K562 (cell line): ENCODE results near the gene LZTS2. TPM values are rescaled to one million over a fixed set of nuclear protein-coding genes. Genes with fewer than 3 reads are reported as not detected.

Experiments used
- ATAC-seq: fragments of 200-7000 bp; cut with Tn5 transposase; 3 replicates; pipeline ENCODE4 v1.9.1; 2020; ENCODE audit warnings: moderate library complexity
- BruUV-seq: library from RNA; stranded (reverse); fragments of 400-500 nt; replicated peaks from 2 replicates; lab custom pipeline; 2021; lab: Mats Ljungman, UMichigan
- CTCF ChIA-PET: fragments of 300-600 bp; formaldehyde crosslinking; extraction: SDS; loops from one replicate; lab custom pipeline; 2021; ENCODE audit warnings: low intra/inter-chr PET ratio; lab: Yijun Ruan, JAX
- POLR2A ChIA-PET: fragments of 300-600, 350-650 bp; sonication (Branson Sonifier 250); formaldehyde crosslinking; extraction: SDS; loops from one replicate; lab custom pipeline; 2021; ENCODE audit warnings: antibody characterized with exemption, inconsistent platforms; lab: Yijun Ruan, JAX
- DNase-seq, 4 experiments: peaks; one replicate each; pipeline versions ENCODE4 v3.0.0 to v3.0.0-alpha.2; 2011 to 2018; ENCODE audit warnings: low spot score in 3 of 4, mixed read lengths in 3 of 4; ENCODE audit errors: extremely low read depth in 1 of 4
- FAIRE-seq: peaks from 2 replicates; lab custom pipeline; 2011; peaks lifted over from hg19 to GRCh38; lab: Jason Lieb, UNC
- H2AFZ ChIP-seq: 2 replicates; pipeline ENCODE4 v1.6.0; 2011; ENCODE audit warnings: low read depth, low read length, control low read depth, inconsistent platforms
- H3K27ac ChIP-seq: fragments of 200-600 bp; 3 replicates; pipeline ENCODE4 v1.8.0; 2011; ENCODE audit warnings: low read depth, mild to moderate bottlenecking, control low read depth, inconsistent platforms, low read length, moderate library complexity, mixed read lengths; ENCODE audit errors: extremely low read depth
- H3K27me3 ChIP-seq, 2 experiments: fragments of 300-600 bp in 1 of 2; 2 replicates in 1 of 2; 3 replicates in 1 of 2; pipeline versions ENCODE4 v1.6.0 to v1.8.0; 2011; ENCODE audit warnings: inconsistent platforms in 2 of 2, low read length in 2 of 2, mild to moderate bottlenecking in 1 of 2, mixed read lengths in 1 of 2, moderate library complexity in 1 of 2; ENCODE audit not compliant: control insufficient read depth in 2 of 2, insufficient read depth in 2 of 2
- H3K36me3 ChIP-seq: fragments of 300-600 bp; 3 replicates; pipeline ENCODE4 v1.8.0; 2011; ENCODE audit warnings: mild to moderate bottlenecking, low read length, inconsistent platforms; ENCODE audit not compliant: control insufficient read depth, insufficient read depth
- H3K4me1 ChIP-seq, 2 experiments: fragments of 200-600 bp in 1 of 2; replicated peaks in 1 of 2; 2 replicates in 1 of 2; 3 replicates in 1 of 2; pipeline versions ENCODE4 v1.5.1 to v1.8.0; 2011; ENCODE audit warnings: inconsistent platforms in 2 of 2, low read length in 2 of 2, mild to moderate bottlenecking in 1 of 2, mixed read lengths in 1 of 2, moderate library complexity in 1 of 2; ENCODE audit not compliant: control insufficient read depth in 2 of 2, insufficient read depth in 2 of 2
- H3K4me2 ChIP-seq: 2 replicates; pipeline ENCODE4 v1.6.1; 2011; ENCODE audit warnings: low read length, control low read depth, inconsistent platforms, mixed read lengths; ENCODE audit not compliant: insufficient read depth
- H3K4me3 ChIP-seq: fragments of 200-600 bp; sonication (generic), shearing (Covaris generic); 2 replicates; pipeline ENCODE4 v1.5.1; 2016; ENCODE audit warnings: control low read depth, inconsistent platforms
- H3K79me2 ChIP-seq: fragments of 200-600 bp; 3 replicates; pipeline ENCODE4 v1.8.0; 2011; ENCODE audit warnings: low read length, inconsistent platforms; ENCODE audit not compliant: control insufficient read depth, insufficient read depth
- H3K9ac ChIP-seq, 2 experiments: 2 replicates each; pipeline versions ENCODE4 v1.6.0 to v1.6.1; 2011; ENCODE audit warnings: low read depth in 2 of 2, low read length in 2 of 2, control low read depth in 1 of 2, inconsistent platforms in 1 of 2, mild to moderate bottlenecking in 1 of 2, mixed read lengths in 1 of 2; ENCODE audit not compliant: insufficient read depth in 1 of 2
- H3K9me1 ChIP-seq: one replicate; pipeline ENCODE4 v1.6.0; 2011; ENCODE audit warnings: inconsistent platforms, mild to moderate bottlenecking, low read length, moderate library complexity; ENCODE audit not compliant: control insufficient read depth, insufficient read depth
- H3K9me3 ChIP-seq: replicated peaks from 2 replicates; pipeline ENCODE4 v1.5.1; 2011; ENCODE audit warnings: low read depth, low read length, inconsistent platforms; ENCODE audit not compliant: control insufficient read depth, insufficient read depth
- H4K20me1 ChIP-seq: replicated peaks from 2 replicates; pipeline ENCODE4 v1.6.1; 2011; ENCODE audit warnings: low read length, inconsistent platforms, mixed read lengths; ENCODE audit not compliant: control insufficient read depth, insufficient read depth
- ARID1B ChIP-seq: fragments of 450-650 bp; IDR thresholded peaks from 2 replicates; pipeline ENCODE4 v1.6.1; 2016; ENCODE audit warnings: antibody characterized with exemption, mild to moderate bottlenecking, inconsistent platforms
- CHD1 ChIP-seq: fragments of 200-600 bp; sonication (generic); IDR thresholded peaks from one replicate; pipeline ENCODE4 v1.6.1; 2012; ENCODE audit warnings: mild to moderate bottlenecking, moderate library complexity, low read length, inconsistent platforms
- RCOR1 ChIP-seq, 2 experiments: IDR thresholded peaks; 2 replicates each; pipeline ENCODE4 v1.6.1; 2012; ENCODE audit warnings: low read depth in 2 of 2, low read length in 2 of 2, borderline replicate concordance in 1 of 2, improper control_type of control experiment in 1 of 2
- ZFPM2 ChIP-seq: fragments of 250-450 bp; sonication (Bioruptor Pico); IDR thresholded peaks from 2 replicates; pipeline ENCODE4 v1.5.1; 2022; ENCODE audit warnings: mild to moderate bottlenecking
- ZNF696 ChIP-seq: fragments of 250-450 bp; sonication (Bioruptor Pico); conservative IDR thresholded peaks from 2 replicates; pipeline ENCODE4 v1.4.0; 2020; ENCODE audit warnings: mild to moderate bottlenecking, moderate library complexity
- WGBS: fragments of 100-300 bp; shearing (Covaris generic); methylation state at CpG from one replicate; pipeline ENCODE4 v1.1.6; 2016; ENCODE audit warnings: low coverage, mixed read lengths; ENCODE audit not compliant: insufficient coverage; ENCODE audit errors: missing lambda C conversion rate; 5-methylcytosine and 5-hydroxymethylcytosine counted together
- in situ Hi-C: fragments of 300-500 bp; cut with MboI; formaldehyde crosslinking; loops from 4 replicates; pipeline ENCODE4 v1.15.0; 2018; ENCODE audit warnings: inconsistent platforms, mixed read lengths
- intact Hi-C: fragments of 100-400 bp; cut with micrococcal nuclease; formaldehyde crosslinking; loops from 2 replicates; pipeline ENCODE4 v1.14.2; 2022
- polyA plus RNA-seq, 8 experiments: library from polyadenylated mRNA; depleted of rRNA in 4 of 8; stranded (reverse) in 5 of 8; unstranded in 3 of 8; fragments of >200 nt; fragmentation: Nextera tagmentation in 2 of 8; fragmentation: Illumina TruSeq in 1 of 8; extraction: Ambion mirVana in 2 of 8; extraction: Trizol in 1 of 8; gene quantifications; 2 replicates each; pipeline versions ENCODE4 v1.2.1 to v1.2.3, GENCODE V29; 2011 to 2014; ENCODE audit warnings: inconsistent platforms in 1 of 8, missing spikeins in 1 of 8
- total RNA-seq, 7 experiments: library from RNA; depleted of rRNA in 6 of 7; stranded (reverse); fragments of >200 nt in 6 of 7; fragmentation: Illumina TruSeq in 2 of 7; extraction: Trizol in 2 of 7; gene quantifications; 2 replicates each; pipeline versions ENCODE4 v1.2.1 to v1.2.3, GENCODE V29; 2011 to 2021; ENCODE audit warnings: low replicate concordance in 1 of 7
- TF ChIP-seq, protein P1 (sequence below): fragments of 250-450 bp; sonication (Bioruptor Pico); IDR thresholded peaks from 2 replicates; pipeline ENCODE4 v1.8.0; 2021; ENCODE audit warnings: moderate library complexity, mild to moderate bottlenecking, inconsistent platforms
- TF ChIP-seq, protein P2 (sequence below): fragments of 450-650 bp; IDR thresholded peaks from 2 replicates; pipeline ENCODE4 v1.6.1; 2017; ENCODE audit warnings: mild to moderate bottlenecking, moderate library complexity

Gene LZTS2
- total and polyA plus RNA-seq, 9 of the 15 experiments (the other 6 are each of a cell fraction or from before 2014, with no cell fraction given): 0.23 to 42.5 (median 14.7) TPM

DNA sequence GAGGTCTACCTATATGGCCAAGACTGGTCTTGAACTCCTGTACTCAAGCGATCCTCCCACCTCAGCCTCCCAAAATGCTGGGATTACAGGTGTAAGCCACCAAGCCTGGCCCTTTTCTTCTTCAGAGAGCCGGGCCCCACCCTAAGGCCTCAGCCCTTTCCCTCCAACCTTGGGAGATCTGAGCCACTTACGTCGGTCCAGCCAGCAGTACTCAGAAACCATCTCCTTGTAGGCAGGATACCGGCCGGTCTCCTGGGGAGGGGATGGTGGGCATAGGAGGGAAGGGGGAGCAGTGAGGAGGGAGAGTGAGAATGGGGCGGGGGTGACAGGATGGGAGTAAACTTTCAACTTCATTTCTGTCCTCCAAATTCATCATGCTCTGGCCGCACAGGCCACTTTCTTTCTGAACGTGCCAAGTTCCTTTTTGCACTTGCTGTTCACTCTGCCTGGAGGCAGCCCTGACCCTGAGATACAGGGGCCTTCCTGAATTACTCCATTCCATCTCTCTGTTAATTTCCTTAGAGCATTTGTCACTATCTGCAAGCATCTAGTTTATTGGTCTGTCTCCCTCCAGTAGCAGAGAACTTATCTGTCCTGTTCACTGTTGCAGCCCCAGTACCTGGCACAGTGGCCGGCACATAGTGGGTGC lies 20.9 kb downstream of the LZTS2 start:
- 13% methylated on average over 10 of the region's 10 CpGs for WGBS
- Histone ChIP-seq H3K9ac (no peak overlapping the region), H3K36me3 (no peaks in the 10 kb centered on the region), H3K4me2 (no peak overlapping the region), H3K9me1 (no peaks in the 10 kb centered on the region), H3K4me3 (no peak overlapping the region), H4K20me1 (no peaks in the 10 kb centered on the region), H3K79me2 (no peaks in the 10 kb centered on the region)
- CTCF ChIA-PET: no interaction called here
- intact Hi-C loops: no loop called here
- no peak for TF ChIP-seq CHD1
- TF ChIP-seq, protein P1, sequence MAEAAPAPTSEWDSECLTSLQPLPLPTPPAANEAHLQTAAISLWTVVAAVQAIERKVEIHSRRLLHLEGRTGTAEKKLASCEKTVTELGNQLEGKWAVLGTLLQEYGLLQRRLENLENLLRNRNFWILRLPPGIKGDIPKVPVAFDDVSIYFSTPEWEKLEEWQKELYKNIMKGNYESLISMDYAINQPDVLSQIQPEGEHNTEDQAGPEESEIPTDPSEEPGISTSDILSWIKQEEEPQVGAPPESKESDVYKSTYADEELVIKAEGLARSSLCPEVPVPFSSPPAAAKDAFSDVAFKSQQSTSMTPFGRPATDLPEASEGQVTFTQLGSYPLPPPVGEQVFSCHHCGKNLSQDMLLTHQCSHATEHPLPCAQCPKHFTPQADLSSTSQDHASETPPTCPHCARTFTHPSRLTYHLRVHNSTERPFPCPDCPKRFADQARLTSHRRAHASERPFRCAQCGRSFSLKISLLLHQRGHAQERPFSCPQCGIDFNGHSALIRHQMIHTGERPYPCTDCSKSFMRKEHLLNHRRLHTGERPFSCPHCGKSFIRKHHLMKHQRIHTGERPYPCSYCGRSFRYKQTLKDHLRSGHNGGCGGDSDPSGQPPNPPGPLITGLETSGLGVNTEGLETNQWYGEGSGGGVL (CRISPR knock-in tag): no peak
- TF ChIP-seq, protein P2, sequence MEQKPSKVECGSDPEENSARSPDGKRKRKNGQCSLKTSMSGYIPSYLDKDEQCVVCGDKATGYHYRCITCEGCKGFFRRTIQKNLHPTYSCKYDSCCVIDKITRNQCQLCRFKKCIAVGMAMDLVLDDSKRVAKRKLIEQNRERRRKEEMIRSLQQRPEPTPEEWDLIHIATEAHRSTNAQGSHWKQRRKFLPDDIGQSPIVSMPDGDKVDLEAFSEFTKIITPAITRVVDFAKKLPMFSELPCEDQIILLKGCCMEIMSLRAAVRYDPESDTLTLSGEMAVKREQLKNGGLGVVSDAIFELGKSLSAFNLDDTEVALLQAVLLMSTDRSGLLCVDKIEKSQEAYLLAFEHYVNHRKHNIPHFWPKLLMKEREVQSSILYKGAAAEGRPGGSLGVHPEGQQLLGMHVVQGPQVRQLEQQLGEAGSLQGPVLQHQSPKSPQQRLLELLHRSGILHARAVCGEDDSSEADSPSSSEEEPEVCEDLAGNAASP: no peak
- TF ChIP-seq ZFPM2 (CRISPR knock-in tag): no peak
- TF ChIP-seq ARID1B: no peak
- no peak for TF ChIP-seq RCOR1 (IDR thresholded peaks at IDR 0.05; ENCODE audit: borderline replicate concordance in 1 of 2, low read depth in 2 of 2, low read length in 2 of 2)
- no peak for TF ChIP-seq ZNF696 (CRISPR knock-in tag)
- TF ChIP-seq, all 486 proteins: peak for 0
- no TSS peak for BruUV-seq
- no peak for ATAC-seq
- Histone ChIP-seq H3K9me3 (no peaks in the 10 kb centered on the region), H3K27ac (no peak overlapping the region), H3K4me1 (peaks cover 0 to 13% of the 10 kb centered on the region in 2 experiments; a peak in 3 of 5 replicates), H3K27me3 (no peaks in the 10 kb centered on the region), H2AFZ (no peak overlapping the region)
- in situ Hi-C loops: no loop called here
- FAIRE-seq: no peak
- no peak for DNase-seq
- POLR2A ChIA-PET: no interaction called here
